Measurements from ENCODE around the gene ADARB1.

DNA sequence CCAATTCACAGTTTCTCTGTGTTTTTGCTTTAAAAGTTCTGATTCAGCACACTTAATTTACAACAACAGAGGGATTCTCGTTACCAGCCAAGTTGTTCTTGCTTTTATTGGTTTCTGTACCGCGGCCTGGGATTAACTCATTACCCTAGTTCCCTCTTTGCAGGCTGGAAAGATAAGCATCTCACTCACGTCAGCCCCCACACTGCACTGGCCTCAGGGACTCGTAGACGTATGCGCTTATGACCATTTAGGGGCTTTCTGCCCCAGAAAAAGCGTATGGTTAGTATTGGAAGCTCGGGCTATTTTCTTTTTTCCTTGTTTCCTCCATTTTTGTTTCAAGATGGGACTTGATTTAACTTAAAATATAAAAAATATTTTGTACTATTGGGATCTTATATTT, 137.3 kb downstream of the ADARB1 start:
- TF ChIP-seq, protein P1, sequence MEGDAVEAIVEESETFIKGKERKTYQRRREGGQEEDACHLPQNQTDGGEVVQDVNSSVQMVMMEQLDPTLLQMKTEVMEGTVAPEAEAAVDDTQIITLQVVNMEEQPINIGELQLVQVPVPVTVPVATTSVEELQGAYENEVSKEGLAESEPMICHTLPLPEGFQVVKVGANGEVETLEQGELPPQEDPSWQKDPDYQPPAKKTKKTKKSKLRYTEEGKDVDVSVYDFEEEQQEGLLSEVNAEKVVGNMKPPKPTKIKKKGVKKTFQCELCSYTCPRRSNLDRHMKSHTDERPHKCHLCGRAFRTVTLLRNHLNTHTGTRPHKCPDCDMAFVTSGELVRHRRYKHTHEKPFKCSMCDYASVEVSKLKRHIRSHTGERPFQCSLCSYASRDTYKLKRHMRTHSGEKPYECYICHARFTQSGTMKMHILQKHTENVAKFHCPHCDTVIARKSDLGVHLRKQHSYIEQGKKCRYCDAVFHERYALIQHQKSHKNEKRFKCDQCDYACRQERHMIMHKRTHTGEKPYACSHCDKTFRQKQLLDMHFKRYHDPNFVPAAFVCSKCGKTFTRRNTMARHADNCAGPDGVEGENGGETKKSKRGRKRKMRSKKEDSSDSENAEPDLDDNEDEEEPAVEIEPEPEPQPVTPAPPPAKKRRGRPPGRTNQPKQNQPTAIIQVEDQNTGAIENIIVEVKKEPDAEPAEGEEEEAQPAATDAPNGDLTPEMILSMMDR (IDR thresholded peaks at IDR 0.05): no peak
- TF ChIP-seq, protein P2, sequence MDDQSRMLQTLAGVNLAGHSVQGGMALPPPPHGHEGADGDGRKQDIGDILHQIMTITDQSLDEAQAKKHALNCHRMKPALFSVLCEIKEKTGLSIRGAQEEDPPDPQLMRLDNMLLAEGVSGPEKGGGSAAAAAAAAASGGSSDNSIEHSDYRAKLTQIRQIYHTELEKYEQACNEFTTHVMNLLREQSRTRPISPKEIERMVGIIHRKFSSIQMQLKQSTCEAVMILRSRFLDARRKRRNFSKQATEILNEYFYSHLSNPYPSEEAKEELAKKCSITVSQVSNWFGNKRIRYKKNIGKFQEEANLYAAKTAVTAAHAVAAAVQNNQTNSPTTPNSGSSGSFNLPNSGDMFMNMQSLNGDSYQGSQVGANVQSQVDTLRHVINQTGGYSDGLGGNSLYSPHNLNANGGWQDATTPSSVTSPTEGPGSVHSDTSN (IDR thresholded peaks at IDR 0.05): no peak
- TF ChIP-seq RAD21 (IDR thresholded peaks at IDR 0.05; ENCODE audit: low read length) (no peak), JUND (IDR thresholded peaks at IDR 0.05) (no peak)
